Hippocampal formation (tissue), 2 donors: ENCODE results near the gene IFNL1.
"Not testable (repeated sequence)": the region's sequence is repeated elsewhere in the genome, so short reads cannot be mapped to it uniquely, and the experiment has no call there.

Experiments
- DNase-seq, 2 donors: peaks; one replicate each; lab custom pipeline; 2025; lab: John Stamatoyannopoulos, UW

Gene IFNL1

DNA sequence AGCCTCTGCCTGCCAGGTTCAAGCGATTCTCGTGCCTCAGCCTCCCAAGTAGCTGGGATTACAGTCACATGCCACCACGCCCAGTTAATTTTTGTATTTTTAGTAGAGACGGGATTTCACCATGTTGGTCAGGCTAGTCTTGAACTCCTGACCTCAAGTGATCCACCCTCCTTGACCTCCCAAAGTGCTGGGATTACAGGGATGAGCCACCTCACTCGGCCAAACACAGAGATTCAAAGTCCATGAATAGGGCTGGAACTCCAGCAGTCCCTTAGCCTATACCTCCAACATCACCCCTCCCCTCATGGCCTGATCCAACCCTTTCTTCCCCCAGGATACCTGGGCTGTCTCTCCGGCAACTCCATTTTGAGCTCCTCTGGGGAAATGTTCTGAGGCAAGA, 36.5 kb downstream of the IFNL1 start:
- DNase-seq: not testable (repeated sequence)

GRCh38 chr19:39333507-39333906, 37.3 kb downstream of the IFNL1 start:
- no peak for DNase-seq

- no peak for DNase-seq
Observed at GRCh38 chr19:39334444-39334976, 38.3 kb downstream of the IFNL1 start.

GRCh38 chr19:39335168-39335548, 39.0 kb downstream of the IFNL1 start:
- no peak for DNase-seq

DNA sequence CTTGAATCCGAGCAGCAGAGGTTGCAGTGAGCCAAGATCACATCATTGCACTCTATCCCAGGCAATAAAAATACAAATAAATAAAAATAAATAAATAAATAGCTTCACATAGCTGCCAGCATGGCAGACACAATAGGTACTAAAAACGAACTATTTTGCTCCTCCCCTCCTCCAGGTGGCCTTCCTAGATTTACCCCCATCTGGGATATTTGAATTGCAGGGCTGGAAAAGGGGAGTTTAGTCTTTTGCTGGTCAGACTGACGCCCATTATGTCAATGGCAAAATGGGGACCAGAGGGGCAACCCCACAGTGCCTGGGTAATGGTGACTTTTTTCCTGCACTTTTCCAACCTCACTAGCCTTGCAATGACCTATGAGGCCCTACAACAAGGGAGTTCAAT, 40.3 kb downstream of the IFNL1 start:
- no peak for DNase-seq

DNA sequence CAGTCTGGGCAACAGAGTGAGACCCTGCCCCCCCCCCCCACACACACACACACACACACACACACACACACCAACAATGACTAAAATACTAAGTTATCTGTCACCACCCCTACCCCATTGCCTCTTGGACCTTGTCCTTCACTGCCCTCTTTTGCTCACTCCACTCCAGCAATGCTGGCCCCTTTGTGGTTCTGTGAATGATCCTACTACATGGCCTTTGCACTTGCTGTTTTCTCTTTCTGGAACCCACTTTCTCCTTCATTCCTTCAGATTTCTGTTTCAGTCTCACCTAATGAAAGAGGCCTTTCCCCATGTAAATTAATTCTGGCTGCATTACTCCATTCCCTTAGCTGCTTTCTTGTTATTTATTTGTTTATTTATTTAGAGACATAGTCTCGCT, 43.5 kb downstream of the IFNL1 start:
- DNase-seq: no peak

DNA sequence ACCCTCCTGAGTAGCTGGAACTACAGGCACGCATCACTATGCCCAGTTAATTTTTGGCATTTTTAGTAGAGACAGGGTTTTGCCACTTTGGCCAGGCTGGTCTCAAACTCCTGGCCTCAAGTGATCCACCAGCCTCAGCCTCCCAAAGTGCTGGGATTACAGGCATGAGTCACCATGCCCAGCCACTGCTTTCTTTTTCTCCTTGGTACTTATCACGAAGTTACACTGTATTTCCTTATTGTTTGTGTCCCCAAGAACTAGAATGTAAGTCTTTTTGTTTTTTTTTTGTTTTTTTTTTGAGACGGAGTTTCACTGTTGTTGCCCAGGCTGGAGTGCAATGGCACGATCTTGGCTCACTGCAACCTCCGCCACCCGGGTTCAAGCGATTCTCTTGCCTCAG, 43.9 kb downstream of the IFNL1 start:
- not testable (repeated sequence) for DNase-seq

- DNase-seq: no peak
Observed at GRCh38 chr19:39341129-39341718, 45.0 kb downstream of the IFNL1 start.

- DNase-seq: peak; percentile 98
Observed at GRCh38 chr19:39341719-39342604, 45.8 kb downstream of the IFNL1 start, which contains the start of gene SAMD4B. Gene SAMD4B (plus strand): TSS chr19:39342421. CDS start chr19:39356894, 14,473 bp downstream.

GRCh38 chr19:39342647-39343305, 46.6 kb downstream of the IFNL1 start:
- DNase-seq: no peak

- DNase-seq: no peak
Observed at GRCh38 chr19:39345956-39346355, 49.7 kb downstream of the IFNL1 start.

DNA sequence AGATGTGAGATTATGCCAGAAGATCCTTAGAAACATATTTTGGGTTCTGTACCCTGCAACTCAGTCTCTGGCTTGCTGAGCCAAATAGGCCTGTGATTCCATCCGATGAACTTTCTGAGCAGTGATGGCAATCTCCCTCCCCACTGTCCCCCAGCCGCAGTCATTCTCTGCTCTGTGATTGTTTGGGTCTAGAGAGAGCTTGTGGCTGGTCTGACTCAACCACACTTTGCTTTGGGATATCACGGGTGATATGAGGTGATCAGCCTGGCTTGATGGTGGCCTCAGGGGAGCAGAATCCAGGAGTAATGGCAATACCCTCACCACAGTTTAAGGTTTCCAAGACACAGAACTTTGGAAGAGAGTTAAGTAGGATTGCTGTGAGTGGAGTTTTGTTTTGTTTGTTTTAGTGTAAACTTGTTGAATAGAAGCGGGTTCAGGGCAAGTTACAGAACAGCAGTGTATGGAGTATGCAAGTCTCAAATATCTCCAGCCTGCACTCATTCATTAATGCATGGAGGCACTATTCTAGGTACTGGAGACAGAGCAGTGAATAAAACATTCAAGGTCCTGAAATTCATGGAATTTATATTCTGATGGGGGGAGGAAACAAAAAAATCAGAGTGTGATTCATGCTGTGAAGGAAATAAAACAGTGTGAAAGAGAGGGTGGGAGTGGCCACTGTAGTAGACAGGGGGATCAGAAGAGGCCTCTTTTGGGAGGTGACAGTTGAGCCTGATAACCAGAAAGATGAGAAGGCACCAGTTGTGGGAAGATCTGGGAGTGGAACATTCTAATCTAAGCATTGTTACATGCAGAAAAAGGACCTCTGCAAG, 51.3 kb downstream of the IFNL1 start:
- DNase-seq: no peak
